Ramos (cell line): ENCODE data around the gene DAW1.
"Not testable (repeated sequence)": the region's sequence is repeated elsewhere in the genome, so short reads cannot be mapped to it uniquely, and the experiment has no call there.

Experiments used
- in situ Hi-C: fragments of 300-500 bp; cut with MboI; formaldehyde crosslinking; loops from one replicate; pipeline ENCODE4 v1.14.3; 2022; ENCODE audit warnings: low sequenced_read_pairs; ENCODE audit not compliant: unreplicated experiment

Gene DAW1, protein sequence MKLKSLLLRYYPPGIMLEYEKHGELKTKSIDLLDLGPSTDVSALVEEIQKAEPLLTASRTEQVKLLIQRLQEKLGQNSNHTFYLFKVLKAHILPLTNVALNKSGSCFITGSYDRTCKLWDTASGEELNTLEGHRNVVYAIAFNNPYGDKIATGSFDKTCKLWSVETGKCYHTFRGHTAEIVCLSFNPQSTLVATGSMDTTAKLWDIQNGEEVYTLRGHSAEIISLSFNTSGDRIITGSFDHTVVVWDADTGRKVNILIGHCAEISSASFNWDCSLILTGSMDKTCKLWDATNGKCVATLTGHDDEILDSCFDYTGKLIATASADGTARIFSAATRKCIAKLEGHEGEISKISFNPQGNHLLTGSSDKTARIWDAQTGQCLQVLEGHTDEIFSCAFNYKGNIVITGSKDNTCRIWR

DNA sequence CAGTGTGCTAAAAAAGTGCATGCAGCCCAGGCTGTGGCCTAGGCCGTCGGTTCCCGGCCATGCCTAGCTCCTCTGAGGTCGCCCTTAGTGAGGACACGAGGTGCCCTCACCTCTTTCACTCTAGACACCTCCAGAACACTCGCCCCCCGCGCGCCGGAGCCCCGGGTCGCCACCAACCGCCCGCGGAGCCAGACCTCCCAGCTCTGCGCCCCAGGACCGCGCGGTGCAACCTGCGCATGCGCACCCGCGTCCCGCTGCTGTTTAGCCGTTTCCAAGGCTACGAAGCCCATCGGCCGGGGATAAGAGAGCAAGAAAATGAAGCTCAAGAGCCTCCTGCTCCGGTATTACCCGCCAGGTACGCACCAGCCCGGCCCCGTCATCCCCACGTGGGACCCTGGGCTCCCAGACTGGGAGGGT lies at the start of gene DAW1:
Gene DAW1 (plus strand): TSS at position 257 of the 417 bp plus-strand sequence. CDS start 59 bp downstream, at position 316.
- in situ Hi-C loops: no loop called here

DNA sequence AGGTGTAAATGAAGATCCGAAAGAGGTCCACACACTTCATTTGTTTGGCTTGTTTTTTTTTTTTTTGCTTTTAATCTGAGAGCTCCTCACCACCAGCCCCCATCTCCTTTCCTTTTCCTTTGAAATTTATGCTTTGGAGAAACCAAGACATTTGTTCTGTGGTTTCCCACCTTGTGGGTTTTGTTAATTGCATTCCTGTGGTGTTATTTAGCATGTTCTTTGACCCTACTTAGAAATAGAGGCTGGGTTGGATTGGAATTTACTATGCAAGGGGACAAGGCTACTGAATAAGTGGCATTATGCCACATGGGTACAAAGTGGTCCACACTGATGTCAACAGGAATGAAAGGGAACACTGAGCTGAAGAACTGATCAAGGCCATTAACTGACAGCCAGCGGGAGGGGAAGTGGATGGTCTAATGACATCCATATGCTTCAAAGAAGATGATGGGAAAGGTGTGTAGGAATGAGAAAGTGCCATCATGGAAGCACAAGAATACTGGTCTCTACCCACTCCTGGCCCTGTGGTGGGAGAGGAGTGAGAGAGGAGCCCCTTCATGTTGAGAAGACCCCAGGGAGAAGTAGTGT lies 48.9 kb upstream of the DAW1 start:
- in situ Hi-C loops: no loop called here

DNA sequence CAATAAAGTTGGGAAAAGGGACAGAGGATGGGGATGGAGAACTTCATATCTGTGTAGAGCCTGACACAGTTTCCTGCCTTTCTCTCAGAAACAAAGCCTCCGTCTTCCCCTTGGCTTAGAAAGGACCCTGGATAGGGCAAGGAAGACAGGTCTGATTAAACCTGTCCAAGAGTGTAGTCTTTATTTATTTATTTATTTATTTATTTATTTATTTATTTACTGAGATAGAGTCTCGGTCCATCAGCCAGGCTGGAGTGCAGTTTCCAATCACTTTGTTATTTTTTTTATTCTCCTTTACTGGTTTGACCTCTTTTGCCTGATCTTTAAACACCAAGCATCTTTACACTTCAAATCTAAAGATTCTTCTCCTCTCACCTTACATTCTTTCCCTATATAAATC lies 47.5 kb upstream of the DAW1 start:
- in situ Hi-C loops: no loop called here

DNA sequence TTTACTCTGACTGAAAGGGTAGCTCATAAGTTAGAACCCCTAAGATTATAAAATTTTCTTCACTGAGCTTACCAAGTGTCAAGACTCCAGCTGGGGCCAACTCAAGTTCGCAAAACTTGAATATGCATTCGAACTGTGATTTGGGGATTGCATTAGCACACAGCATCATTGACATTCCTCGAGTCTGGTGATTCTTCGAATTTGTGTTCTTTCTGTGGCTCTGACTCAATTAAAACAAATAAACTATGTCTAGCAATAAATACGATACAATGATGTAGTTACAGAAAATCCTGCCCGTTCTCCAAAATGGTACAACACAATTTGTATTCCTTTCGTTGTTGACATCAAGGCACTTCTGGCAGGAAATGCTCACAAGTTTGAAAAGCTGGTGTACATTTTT lies 46.7 kb upstream of the DAW1 start:
- in situ Hi-C loops: no loop called here

DNA sequence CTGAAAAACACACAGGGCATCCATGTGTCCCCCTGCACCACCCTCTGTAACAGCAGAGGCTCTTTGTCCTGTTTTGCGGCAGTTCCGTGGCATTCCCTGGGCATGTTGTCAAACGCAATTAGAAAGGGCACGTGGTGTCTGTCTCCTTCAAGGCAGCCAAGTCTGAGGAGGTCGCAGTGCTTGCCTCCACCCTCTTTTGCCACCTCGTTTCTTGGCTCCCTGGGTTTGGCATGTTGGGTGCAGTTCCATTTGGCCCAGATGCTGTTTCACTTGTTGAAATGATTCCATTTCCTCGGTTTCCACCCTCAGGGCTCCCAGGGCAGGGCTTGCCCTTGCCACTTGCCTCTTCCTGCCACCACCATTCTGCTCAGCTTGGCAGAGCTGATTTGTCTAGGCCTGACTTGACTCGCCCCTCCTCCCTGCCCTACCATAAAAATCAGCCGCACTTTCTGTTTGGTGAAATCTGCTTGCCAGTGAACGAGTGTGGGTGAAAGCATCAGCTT lies 45.4 kb upstream of the DAW1 start:
- in situ Hi-C loops: no loop called here

DNA sequence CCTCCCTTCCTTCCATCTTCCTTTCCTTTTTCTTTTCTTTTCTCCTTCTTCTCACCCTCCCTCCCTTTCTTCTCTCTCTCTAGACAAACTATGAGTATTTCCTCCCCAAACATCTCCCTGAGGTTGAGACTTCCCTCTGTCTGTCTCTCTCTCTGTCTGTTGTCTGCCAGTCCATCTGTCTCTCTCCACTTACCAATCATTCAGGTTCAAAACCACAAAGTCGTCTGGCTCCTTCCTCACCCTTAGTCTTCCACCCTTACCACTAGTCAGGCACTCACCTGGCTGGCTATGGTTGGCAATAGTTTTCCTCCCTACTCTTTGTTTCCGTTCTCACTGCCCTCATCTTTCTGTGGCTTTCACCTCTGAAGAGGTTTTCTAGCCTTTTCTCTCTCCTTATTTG lies 44.9 kb upstream of the DAW1 start:
- in situ Hi-C loops: no loop called here

DNA sequence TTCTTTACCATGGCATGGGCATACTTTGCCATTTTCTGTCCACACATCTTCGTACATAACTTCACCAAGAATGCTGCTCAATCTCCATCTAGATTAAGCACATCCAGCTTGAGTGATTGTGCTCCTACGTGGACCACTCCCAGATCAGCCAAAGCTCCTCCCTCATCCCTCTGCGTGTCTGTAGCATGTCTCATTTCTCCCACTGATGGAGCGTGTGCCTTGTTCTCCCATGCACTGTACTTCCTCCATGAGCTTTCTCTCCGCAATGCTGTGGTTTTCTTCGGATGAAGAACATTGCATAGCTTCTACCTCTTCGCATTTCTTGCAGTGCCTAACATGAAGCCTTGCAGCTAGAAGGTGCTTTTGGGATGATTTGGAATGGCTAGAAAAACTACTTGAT lies 44.3 kb upstream of the DAW1 start:
- in situ Hi-C loops: no loop called here

DNA sequence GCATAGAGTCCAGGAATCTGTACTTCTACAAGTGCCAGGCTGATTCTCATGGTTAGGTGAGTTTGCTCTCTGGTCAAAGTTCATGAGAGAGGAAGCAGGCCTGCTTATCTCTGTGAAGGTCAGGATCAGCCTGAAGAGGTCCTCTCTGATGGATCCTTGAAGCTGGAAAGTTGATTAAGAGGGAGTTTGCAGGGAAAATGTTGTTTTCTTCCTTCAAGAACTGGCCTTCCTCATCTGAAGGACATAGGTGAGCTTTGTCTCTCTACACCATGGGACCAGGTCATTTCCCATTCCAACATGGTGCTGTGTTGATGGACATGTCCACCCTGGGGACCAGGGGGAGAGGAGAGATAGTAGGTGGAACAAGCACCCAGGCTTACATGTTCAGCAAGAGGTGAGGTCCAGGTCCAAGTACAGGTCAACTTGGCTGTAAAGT lies 42.9 kb upstream of the DAW1 start:
- in situ Hi-C loops: no loop called here

DNA sequence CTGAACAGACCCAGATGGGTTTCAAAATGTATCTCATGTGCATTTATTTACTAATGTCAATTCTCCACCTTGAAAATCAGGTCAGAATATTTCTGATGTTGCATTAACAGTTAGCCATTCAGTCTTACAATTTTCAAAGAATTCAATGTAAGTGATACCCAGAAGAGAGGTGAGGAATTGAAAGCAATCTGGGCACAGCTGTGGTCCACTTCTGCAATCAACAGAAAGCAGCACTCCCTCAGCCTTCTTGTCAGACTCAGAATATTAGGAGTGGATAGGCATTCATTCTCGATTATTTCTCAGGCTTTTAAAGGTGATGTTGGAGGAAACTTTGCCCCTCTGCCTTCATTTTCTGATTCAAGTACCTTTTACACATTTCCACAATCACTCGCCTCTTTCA lies 42.1 kb upstream of the DAW1 start:
- in situ Hi-C loops: no loop called here

DNA sequence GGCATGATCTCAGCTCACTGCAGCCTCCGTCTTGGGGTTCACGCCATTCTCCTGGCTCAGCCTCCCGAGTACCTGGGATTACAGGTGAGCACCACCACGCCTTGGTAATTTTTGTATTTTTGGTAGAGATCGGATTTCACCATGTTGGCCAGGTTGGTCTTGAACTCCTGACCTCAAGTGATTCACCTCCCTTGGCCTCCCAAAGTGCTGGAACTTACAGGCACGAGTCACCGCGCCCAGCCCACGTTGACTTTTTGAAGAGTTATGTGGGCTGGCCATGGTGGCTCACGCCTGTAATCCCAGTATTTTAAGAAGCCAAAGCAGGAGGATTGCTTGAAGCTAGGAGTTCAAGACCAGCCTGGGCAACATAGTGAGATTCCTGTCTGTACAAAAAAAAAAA lies 37.0 kb upstream of the DAW1 start:
- in situ Hi-C loops: no loop called here

DNA sequence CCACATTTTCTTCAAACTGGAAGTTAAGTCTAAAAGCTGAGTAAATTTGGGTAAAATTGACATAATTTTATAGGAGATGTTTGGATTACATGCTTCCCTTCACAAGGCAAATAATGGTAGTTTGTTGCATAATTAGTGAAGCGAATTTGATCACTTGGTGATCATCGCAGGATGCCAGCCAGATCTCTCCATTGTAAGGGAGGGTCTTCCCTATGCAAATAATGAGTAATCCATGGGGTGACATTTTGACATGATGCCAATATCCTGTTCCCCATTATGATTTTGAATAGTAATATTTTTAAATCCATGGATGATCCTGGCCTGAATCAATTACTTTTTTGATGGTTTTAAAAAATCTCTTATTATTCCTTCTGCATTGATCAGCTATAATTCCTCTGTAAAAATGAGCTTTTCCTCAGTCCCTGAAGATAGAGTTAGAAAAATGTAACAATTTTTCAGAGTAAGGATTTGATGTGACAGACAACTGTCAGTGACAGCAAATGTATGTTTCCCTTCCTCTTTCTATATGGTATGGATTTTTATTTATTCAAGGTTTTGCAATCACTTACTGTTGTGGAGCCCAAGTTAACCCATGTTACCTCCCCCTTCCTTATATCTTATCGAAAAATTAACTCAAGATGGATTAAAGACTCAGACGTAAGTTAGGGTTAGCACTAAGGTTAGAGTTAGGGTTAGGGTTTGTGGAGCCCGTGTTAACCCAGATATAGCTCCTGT lies 36.3 kb upstream of the DAW1 start:
- in situ Hi-C loops: no loop called here

DNA sequence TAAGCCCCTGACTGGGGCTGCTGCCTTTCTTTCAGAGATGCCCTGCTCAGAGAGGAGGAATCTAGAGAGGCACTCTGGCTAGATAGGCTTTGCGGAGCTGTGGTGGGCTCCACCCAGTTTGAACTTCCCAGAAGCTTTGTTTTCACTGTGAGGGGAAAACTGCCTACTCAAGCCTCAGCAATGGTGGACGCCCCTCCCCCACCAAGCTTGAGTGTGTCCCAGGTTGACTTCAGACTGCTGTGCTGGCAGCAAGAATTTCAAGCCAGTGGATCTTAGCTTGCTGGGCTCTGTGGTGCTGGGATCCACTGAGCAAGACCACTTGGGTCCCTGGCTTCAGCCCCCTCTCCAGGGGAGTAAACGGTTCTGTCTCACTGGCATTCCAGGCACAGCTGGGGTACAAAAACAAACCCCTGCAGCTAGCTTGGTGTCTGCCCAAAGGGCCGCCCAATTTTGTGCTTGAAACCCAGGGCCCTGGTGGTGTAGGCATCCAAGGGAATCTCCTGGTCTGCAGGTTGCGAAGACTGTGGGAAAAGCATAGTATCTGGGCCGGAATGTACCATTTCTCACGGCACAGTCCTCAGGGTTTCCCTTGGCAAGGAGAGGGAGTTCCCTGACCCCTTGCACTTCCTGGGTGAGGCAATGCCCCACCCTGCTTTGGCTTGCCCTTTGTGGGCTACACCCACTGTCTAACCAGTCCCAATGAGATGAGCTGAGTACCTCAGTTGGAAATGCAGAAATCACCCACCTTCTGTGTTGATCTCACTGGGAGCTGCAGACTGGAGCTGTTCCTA lies 31.9 kb upstream of the DAW1 start:
- in situ Hi-C loops: not testable (repeated sequence)

DNA sequence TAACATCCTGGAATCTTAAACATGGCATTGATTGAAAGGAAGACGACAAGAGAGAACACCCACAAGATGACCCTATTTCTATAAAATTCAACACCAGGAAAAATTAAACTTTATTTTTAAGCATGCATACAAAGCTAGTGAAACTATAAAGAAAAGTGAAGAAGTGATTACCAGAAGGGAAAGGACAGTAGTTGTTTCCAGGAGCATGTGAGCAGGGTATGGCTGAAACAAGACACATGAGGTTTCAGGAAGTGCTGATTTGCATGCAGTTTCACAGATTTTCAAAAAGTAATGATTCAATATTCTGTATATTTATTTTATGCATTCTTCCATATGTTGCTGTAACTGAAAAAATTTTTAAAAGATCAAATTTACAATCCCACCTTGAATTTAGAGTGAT lies 24.6 kb upstream of the DAW1 start:
- in situ Hi-C loops: no loop called here

DNA sequence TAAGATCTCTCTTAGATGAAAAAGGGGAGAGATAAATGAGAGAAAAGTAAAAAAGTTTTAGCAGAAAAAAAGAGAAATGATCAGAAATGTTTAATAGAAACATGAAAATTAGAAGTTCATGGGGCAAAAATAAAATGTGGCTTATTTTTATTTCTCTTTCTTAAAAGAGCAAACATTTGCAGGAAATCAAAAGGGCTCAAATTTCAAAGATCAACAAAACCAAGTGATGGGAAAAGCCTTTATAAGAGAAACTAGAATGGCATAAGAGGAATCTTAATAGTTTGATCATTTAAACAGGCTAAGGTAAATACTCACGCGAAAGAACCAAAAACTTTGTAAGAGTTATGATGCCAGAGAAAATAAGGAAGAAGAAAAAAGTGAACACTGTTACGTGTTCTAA lies 23.3 kb upstream of the DAW1 start:
- in situ Hi-C loops: no loop called here

DNA sequence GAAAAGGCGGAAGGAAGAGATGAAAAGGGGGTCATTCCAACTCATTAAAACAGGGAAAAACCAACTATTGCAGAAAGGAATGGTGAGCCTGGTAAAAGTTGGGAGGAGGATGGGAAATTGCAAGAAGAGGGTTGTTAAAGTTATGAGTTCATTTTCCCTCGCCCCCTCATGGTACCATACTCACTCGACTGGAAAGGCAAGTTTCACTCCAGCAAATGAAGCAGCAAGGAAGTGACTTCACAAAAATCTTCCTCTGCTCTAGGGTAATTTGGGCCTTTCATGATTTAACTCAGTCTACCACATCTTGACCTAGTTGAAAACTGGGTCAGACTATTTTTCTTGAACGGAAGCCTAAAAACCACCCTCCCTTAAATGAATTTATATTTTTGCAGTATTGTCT lies 22.8 kb upstream of the DAW1 start:
- in situ Hi-C loops: no loop called here

DNA sequence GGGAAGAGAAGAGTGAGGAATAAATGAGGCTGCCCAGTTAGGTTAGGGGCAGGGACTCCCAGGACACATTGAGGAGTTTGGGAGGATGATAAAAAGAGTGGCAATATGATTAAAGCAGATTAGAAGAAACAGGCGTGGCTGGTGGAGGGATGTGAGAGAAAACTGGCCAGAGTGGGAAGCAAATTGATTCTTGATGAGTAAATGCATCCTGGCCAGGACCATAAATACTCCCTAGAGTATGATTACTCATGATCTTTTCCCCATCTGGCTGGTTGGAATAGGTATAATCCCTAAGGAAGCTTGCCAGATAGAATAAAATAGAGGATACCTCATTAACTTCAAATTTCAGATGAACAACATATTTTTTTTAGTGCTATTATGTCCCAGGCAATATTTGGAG lies 21.5 kb upstream of the DAW1 start:
- in situ Hi-C loops: no loop called here

DNA sequence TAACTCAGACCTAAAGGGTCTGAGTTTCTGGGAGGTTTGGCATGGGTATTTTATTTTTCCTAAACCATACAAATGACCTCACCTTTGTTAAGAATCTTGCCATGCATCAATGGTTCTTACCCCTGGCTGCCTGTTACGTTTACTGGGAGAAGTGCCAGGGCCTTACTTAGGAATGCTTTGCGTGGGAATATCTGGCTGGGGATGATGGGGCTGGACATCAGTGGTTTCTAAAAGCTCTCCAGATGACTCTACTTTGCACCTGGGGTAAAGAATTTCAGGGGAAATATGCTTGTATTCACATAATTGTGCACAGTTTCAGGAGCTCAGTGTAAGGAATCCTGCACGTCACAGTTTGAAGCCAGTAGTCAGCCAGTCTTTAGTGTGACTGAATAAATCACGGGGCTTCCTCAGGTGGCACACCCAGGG lies 18.2 kb upstream of the DAW1 start:
- in situ Hi-C loops: no loop called here

DNA sequence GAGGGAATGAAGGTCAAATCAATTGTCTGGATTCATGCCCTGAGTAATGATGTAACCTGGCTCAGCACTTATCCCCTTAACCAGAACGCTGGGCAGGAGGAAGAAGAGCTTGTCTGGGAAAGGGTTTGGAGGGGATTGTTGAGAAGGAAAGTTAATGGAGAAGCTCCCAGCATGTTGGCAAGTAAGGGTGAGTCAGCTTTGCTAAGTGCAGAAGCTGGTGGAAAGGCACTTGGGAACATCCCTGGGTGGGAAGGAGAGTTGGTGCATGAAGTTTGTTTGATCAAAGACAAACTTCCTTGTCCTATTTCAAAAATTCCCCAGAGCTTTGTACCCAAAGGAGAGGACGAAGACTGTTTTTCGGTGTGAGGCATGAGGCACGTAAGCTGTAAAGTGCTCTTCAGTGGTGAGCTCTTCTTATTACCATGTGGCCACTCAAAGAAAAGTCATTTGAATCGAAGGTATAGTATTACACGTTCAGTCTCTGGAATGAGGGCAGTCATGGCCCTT lies 17.6 kb upstream of the DAW1 start:
- in situ Hi-C loops: no loop called here

DNA sequence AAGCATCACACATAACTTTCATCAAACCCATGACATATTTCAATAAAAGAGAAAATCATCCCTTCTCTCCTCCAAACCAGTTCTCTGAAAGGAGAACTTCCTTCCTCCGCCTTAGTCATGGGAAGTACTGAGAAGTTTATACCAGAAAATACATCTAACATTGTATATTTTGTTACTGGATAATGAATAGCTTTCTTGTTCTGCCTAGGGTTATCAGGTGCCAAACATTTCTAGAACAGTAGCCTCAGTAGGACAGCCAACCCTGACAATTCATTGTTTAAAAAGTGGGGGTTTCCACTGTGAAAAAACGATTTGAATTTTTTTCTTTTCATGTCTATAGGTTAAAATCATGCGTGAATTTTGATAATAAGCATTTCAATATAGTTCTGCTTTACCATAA lies 16.0 kb upstream of the DAW1 start:
- in situ Hi-C loops: no loop called here

DNA sequence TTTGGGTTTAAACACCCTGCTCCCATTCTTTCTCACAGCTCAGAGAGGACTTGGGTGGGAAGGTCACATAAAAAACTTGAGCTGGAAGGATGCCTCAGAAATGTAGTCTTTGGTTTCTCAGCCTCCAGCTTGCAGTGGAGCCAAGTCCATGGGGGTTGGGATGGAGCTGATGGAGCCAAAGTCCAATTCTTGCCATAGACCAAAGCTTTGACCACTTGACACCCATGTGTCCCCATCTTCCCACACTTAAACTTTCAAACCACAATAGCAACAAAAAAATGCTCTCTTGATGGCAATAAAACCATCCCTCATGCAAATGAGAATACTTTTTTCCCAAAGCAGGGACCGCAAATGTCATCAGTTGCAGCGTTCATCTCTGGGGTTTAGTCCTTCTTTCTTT lies 14.7 kb upstream of the DAW1 start:
- in situ Hi-C loops: no loop called here
